Cardiac muscle cell (in vitro differentiated cells and primary cell): ENCODE data around the gene TSKS. TPM values are rescaled to one million over a fixed set of nuclear protein-coding genes. Genes with fewer than 3 reads are reported as not detected.

Experiments
- DNase-seq, 2 donors: peaks; one replicate each; pipeline versions ENCODE4 v3.0.0 to v3.0.0-alpha.2; 2010 to 2017; ENCODE audit warnings: low read depth in 1 of 2, low spot score in 1 of 2
- H3K27ac ChIP-seq: fragments of 200-600 bp; sonication (generic); 2 replicates; pipeline ENCODE4 v1.5.1; 2016
- H3K27me3 ChIP-seq: fragments of 200-600 bp; sonication (generic); 2 replicates; pipeline ENCODE4 v1.6.0; 2016; ENCODE audit warnings: control low read depth
- H3K36me3 ChIP-seq: fragments of 200-600 bp; sonication (generic); 2 replicates; pipeline ENCODE4 v1.5.1; 2016; ENCODE audit warnings: control low read depth
- H3K4me1 ChIP-seq: fragments of 200-600 bp; sonication (generic); 2 replicates; pipeline ENCODE4 v1.8.1; 2017; ENCODE audit warnings: low read depth, mild to moderate bottlenecking, mixed run types
- H3K4me3 ChIP-seq: fragments of 200-600 bp; sonication (generic); 2 replicates; pipeline ENCODE4 v1.5.1; 2016; ENCODE audit warnings: mild to moderate bottlenecking
- H3K9me3 ChIP-seq: fragments of 200-600 bp; sonication (generic); 2 replicates; pipeline ENCODE4 v1.5.1; 2017; ENCODE audit warnings: low read depth, mild to moderate bottlenecking, control low read depth
- polyA plus RNA-seq: library from polyadenylated mRNA; unstranded; fragments of >200 nt; fragmentation: Nextera tagmentation; extraction: Ambion mirVana; gene quantifications from 2 replicates; pipeline ENCODE4 v1.2.1, GENCODE V29; 2016
- total RNA-seq: library from RNA; depleted of rRNA; stranded (reverse); fragments of >200 nt; gene quantifications from 2 replicates; pipeline ENCODE4 v1.2.3, GENCODE V29; 2016
- TF ChIP-seq, protein P1 (sequence below): IDR thresholded peaks from 2 replicates; pipeline ENCODE4 v1.5.1; 2012; ENCODE audit warnings: low read depth, mild to moderate bottlenecking, low read length

The TSKS gene
- total and polyA plus RNA-seq, 2 experiments from 2014 or later: 0.09 TPM; not detected in 1

GRCh38 chr19:49776371-49776764, 13.3 kb upstream of the TSKS start:
- Histone ChIP-seq H3K36me3 (peaks cover 2% of the 10 kb centered on the region), H3K9me3 (no peaks in the 10 kb centered on the region), H3K27me3 (no peaks in the 10 kb centered on the region), H3K4me1 (no peaks in the 10 kb centered on the region), H3K4me3 (no peak overlapping the region), H3K27ac (no peak overlapping the region)
- DNase-seq: no peak
- TF ChIP-seq, protein P1, sequence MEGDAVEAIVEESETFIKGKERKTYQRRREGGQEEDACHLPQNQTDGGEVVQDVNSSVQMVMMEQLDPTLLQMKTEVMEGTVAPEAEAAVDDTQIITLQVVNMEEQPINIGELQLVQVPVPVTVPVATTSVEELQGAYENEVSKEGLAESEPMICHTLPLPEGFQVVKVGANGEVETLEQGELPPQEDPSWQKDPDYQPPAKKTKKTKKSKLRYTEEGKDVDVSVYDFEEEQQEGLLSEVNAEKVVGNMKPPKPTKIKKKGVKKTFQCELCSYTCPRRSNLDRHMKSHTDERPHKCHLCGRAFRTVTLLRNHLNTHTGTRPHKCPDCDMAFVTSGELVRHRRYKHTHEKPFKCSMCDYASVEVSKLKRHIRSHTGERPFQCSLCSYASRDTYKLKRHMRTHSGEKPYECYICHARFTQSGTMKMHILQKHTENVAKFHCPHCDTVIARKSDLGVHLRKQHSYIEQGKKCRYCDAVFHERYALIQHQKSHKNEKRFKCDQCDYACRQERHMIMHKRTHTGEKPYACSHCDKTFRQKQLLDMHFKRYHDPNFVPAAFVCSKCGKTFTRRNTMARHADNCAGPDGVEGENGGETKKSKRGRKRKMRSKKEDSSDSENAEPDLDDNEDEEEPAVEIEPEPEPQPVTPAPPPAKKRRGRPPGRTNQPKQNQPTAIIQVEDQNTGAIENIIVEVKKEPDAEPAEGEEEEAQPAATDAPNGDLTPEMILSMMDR: no peak

DNA sequence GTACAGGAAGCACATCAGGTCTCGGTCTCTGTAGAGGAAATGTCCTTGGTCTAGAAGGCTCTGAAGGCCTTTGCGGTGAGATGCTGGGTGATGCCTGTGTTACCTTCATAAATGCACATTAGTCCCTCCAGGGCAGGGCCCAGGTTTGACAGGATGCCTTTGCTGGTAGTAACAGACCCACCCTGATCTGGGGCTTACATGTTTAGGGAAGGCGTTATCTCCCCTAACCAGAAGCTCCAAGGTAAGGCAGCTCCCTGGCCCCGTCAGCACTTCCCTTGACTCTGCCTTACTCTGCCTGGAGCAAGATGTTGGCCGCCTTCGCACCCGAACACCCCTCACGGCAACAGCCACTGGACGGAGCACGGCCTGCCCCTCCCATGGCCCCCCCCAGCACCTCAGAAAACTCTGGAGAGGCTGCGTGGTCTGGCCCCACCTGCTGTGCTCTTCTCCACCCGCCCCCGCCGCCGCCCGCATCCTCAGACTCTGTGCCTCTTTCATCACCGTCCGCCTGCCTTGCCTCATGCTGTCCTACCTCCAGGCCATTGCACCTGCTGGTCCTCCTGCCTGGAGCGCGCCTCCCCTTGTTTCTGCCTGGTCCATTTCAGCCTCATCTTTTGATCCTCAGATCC, 12.8 kb upstream of the TSKS start:
- no peaks in the 10 kb centered on the region for H3K4me1 ChIP-seq
- H3K27me3 ChIP-seq: no peaks in the 10 kb centered on the region
- no peak for DNase-seq
- TF ChIP-seq, protein P1: no peak
- H3K4me3 ChIP-seq: no peak overlapping the region
- H3K36me3 ChIP-seq: peaks cover 2% of the 10 kb centered on the region
- no peak overlapping the region for H3K27ac ChIP-seq
- no peaks in the 10 kb centered on the region for H3K9me3 ChIP-seq

DNA sequence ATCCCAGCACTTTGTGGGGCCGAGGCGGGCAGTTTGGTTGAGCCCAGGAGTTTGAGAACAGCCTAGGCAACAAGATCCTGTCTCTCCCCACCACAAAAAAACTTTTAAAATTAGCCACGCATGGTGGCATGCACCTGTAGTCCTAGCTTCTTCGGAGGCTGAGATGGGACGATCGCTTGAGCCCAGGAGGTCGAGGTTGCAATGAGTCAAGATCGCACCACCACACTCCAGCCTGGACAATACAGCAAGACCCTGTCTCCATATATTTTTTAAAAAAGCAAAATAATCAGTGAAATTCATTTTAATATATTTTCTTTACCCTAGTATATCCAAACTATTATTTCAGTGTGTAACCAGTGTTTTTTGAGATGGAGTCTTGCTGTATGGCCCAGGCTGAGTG, 11.9 kb upstream of the TSKS start:
- DNase-seq: no peak
- TF ChIP-seq, protein P1: no peak
- H3K36me3 ChIP-seq: peaks cover 2% of the 10 kb centered on the region
- H3K9me3 ChIP-seq: no peaks in the 10 kb centered on the region
- no peaks in the 10 kb centered on the region for H3K4me1 ChIP-seq
- no peak overlapping the region for H3K4me3 ChIP-seq
- H3K27me3 ChIP-seq: no peaks in the 10 kb centered on the region
- no peak overlapping the region for H3K27ac ChIP-seq

DNA sequence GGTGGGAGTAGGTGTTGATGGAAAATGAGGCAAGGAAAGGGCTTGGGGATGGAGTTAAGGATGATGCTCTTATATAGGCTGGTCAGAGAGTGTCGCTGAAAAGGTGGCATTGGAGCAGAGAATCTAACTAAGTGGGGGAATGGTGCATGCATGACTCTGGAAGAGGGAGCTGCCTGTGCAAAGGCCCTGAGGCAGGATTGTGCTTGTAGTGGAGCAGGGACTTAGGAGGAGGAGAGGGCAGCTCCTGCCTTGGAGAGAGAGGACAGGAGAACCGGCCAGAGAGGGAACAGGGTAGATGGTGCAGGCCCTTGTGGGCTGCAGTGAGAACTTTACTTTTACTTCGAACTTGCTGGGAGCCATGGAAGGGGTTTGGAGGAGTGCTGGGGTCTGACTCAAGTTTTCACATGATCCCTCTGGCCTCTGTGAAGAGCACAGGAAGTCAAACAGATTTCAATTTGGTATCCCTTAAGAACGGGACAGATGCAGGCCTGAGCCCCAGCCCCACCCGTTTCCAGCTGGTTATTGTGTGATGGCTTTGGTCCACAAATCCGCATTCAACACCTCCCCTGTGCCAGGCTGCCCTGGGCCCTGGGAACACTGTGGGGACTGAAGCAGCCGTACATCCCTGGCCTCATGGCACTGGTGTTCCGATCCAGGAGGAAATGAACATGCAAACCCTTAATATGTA, 10.7 kb upstream of the TSKS start:
- Histone ChIP-seq H3K36me3 (peaks cover 2% of the 10 kb centered on the region), H3K9me3 (no peaks in the 10 kb centered on the region), H3K27ac (no peak overlapping the region), H3K27me3 (no peaks in the 10 kb centered on the region), H3K4me3 (no peak overlapping the region), H3K4me1 (no peaks in the 10 kb centered on the region)
- no peak for DNase-seq
- TF ChIP-seq, protein P1: no peak

- H3K4me3 ChIP-seq: no peak overlapping the region
These were observed 9.8 kb upstream of the TSKS start for GRCh38 chr19:49772850-49773432.

More at GRCh38 chr19:49772850-49773432, 9.8 kb upstream of the TSKS start:
- Histone ChIP-seq H3K9me3 (no peaks in the 10 kb centered on the region), H3K27me3 (no peaks in the 10 kb centered on the region), H3K36me3 (peaks cover 2% of the 10 kb centered on the region), H3K4me1 (peaks cover 5% of the 10 kb centered on the region), H3K27ac (no peak overlapping the region)
- TF ChIP-seq, protein P1: no peak
- no peak for DNase-seq
